Measurements from ENCODE around the gene WFDC2. TPM values are rescaled to one million over a fixed set of nuclear protein-coding genes. Genes with fewer than 3 reads are reported as not detected.
A peak's percentile ranks its signal among the peaks of the same experiment; 100 is the strongest.

Gene WFDC2
- total and polyA plus RNA-seq, 2 experiments from 2014 or later = 28.0 to 155 TPM

DNA sequence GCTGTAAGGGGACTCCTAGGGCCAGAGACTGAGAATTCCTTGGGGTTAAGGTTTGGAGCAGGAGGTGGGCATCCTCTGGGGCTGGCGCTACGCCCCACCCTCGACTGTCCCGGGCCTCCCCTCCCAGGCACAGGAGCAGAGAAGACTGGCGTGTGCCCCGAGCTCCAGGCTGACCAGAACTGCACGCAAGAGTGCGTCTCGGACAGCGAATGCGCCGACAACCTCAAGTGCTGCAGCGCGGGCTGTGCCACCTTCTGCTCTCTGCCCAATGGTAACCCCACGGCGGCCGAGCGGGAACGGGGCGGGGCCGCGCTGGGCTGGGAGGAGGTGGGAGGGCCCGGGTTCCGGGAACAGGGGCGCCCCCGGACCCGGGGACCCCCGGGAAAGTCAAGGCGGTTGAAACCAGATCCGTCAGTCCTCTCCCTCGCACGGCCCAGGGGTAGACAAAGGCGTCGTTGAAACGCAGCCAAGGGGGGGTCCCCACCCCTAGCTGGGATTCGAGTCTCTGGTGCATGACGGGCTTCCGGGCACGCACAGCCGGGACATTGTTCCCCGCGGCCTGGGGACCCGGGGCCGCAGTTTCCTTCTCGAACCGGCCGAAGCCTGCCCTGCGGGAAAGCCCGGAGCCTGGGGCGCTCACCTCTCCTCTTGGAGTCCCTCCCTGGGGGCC is 844 bp downstream of the WFDC2 start:
- peaks cover 11% of the 10 kb centered on the region; the same call in 1 of the 2 replicates for H3K27me3 ChIP-seq (ENCODE audit: insufficient read depth)
- peak; percentile 68 for DNase-seq (ENCODE audit: low spot score)

More for the DNA sequence above, 844 bp downstream of the WFDC2 start:
- H3K4me3 Mint-ChIP-seq = peak overlapping the region; percentile 80
- peaks cover 2% of the 10 kb centered on the region; the same call in 2 of the 3 replicates for H3K9me3 Mint-ChIP-seq
- Histone ChIP-seq H3F3A (replicated peaks; ENCODE audit: low read depth) (peaks cover 4% of the 10 kb centered on the region), H3K4me2 (peak overlapping the region; percentile 94), H3K9me2 (ENCODE audit: insufficient read depth) (no peaks in the 10 kb centered on the region), H3K36me3 (ENCODE audit: insufficient read depth) (no peaks in the 10 kb centered on the region; the same call in 1 of the 2 replicates), H2AFZ (peak overlapping the region; percentile 77), H3K27ac (ENCODE audit: low read depth) (peak overlapping the region; percentile 32; the same call in 1 of the 2 replicates), H3K4me3 (peak overlapping the region; percentile 85), H3K79me2 (replicated peaks; ENCODE audit: insufficient read depth) (peaks cover 26% of the 10 kb centered on the region), H3K4me1 (ENCODE audit: insufficient read depth) (peaks cover 28% of the 10 kb centered on the region), H4K20me1 (replicated peaks; ENCODE audit: insufficient read depth) (no peaks in the 10 kb centered on the region; the same call in 1 of the 2 replicates)
- peaks cover 34% of the 10 kb centered on the region for H3K4me1 Mint-ChIP-seq
- TF ChIP-seq, protein P1, sequence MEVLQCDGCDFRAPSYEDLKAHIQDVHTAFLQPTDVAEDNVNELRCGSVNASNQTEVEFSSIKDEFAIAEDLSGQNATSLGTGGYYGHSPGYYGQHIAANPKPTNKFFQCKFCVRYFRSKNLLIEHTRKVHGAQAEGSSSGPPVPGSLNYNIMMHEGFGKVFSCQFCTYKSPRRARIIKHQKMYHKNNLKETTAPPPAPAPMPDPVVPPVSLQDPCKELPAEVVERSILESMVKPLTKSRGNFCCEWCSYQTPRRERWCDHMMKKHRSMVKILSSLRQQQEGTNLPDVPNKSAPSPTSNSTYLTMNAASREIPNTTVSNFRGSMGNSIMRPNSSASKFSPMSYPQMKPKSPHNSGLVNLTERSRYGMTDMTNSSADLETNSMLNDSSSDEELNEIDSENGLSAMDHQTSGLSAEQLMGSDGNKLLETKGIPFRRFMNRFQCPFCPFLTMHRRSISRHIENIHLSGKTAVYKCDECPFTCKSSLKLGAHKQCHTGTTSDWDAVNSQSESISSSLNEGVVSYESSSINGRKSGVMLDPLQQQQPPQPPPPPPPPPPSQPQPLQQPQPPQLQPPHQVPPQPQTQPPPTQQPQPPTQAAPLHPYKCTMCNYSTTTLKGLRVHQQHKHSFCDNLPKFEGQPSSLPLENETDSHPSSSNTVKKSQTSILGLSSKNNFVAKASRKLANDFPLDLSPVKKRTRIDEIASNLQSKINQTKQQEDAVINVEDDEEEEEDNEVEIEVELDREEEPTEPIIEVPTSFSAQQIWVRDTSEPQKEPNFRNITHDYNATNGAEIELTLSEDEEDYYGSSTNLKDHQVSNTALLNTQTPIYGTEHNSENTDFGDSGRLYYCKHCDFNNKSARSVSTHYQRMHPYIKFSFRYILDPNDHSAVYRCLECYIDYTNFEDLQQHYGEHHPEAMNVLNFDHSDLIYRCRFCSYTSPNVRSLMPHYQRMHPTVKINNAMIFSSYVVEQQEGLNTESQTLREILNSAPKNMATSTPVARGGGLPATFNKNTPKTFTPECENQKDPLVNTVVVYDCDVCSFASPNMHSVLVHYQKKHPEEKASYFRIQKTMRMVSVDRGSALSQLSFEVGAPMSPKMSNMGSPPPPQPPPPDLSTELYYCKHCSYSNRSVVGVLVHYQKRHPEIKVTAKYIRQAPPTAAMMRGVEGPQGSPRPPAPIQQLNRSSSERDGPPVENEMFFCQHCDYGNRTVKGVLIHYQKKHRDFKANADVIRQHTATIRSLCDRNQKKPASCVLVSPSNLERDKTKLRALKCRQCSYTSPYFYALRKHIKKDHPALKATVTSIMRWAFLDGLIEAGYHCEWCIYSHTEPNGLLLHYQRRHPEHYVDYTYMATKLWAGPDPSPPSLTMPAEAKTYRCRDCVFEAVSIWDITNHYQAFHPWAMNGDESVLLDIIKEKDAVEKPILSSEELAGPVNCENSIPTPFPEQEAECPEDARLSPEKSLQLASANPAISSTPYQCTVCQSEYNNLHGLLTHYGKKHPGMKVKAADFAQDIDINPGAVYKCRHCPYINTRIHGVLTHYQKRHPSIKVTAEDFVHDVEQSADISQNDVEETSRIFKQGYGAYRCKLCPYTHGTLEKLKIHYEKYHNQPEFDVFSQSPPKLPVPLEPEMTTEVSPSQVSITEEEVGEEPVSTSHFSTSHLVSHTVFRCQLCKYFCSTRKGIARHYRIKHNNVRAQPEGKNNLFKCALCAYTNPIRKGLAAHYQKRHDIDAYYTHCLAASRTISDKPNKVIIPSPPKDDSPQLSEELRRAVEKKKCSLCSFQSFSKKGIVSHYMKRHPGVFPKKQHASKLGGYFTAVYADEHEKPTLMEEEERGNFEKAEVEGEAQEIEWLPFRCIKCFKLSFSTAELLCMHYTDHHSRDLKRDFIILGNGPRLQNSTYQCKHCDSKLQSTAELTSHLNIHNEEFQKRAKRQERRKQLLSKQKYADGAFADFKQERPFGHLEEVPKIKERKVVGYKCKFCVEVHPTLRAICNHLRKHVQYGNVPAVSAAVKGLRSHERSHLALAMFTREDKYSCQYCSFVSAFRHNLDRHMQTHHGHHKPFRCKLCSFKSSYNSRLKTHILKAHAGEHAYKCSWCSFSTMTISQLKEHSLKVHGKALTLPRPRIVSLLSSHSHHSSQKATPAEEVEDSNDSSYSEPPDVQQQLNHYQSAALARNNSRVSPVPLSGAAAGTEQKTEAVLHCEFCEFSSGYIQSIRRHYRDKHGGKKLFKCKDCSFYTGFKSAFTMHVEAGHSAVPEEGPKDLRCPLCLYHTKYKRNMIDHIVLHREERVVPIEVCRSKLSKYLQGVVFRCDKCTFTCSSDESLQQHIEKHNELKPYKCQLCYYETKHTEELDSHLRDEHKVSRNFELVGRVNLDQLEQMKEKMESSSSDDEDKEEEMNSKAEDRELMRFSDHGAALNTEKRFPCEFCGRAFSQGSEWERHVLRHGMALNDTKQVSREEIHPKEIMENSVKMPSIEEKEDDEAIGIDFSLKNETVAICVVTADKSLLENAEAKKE (CRISPR knock-in tag; IDR thresholded peaks at IDR 0.05) = no peak
- TF ChIP-seq NANOG (IDR thresholded peaks at IDR 0.05; ENCODE audit: borderline replicate concordance) (no peak), EZH2 (IDR thresholded peaks at IDR 0.05; ENCODE audit: low read depth, unreplicated experiment) (no peak), ETS1 (IDR thresholded peaks at IDR 0.05) (no peak), POLR2AphosphoS5 (IDR thresholded peaks at IDR 0.05; ENCODE audit: low read depth) (peak; percentile 84)
- H3K27me3 Mint-ChIP-seq (ENCODE audit: insufficient read depth, low read depth, poor library complexity) = peaks cover 24% of the 10 kb centered on the region
- peak; percentile 70 for ATAC-seq
- peaks cover 20% of the 10 kb centered on the region for H3K36me3 Mint-ChIP-seq (ENCODE audit: low read depth)
- no peak overlapping the region for H3K27ac Mint-ChIP-seq

Data from GM23338 (cell line).